Kidney (tissue), 14 donors: Measurements from ENCODE around the gene STK38L. TPM values are rescaled to one million over a fixed set of nuclear protein-coding genes. Genes with fewer than 3 reads are reported as not detected.
A peak's percentile ranks its signal among the peaks of the same experiment; 100 is the strongest.
"Not testable (repeated sequence)": the region's sequence is repeated elsewhere in the genome, so short reads cannot be mapped to it uniquely, and the experiment has no call there.

Experiments
- DNase-seq, 5 donors: peaks; one replicate each; pipeline ENCODE4 v3.0.0-alpha.2; 2013 to 2020
- FAIRE-seq: peaks from 2 replicates; lab custom pipeline; 2012; peaks lifted over from hg19 to GRCh38; lab: Jason Lieb, UNC
- H3K27ac ChIP-seq, 2 donors: one replicate each; pipeline ENCODE4 v1.7.0; 2013; ENCODE audit warnings: low read depth in 2 of 2, low read length in 2 of 2, inconsistent platforms in 1 of 2
- H3K27me3 ChIP-seq: one replicate; pipeline ENCODE4 v1.7.1; 2013; ENCODE audit warnings: low read length, inconsistent platforms; ENCODE audit not compliant: control insufficient read depth, insufficient read depth
- H3K36me3 ChIP-seq, 3 donors: one replicate each; pipeline versions ENCODE4 v1.7.0 to v1.7.1; 2013; ENCODE audit warnings: low read length in 3 of 3, control low read depth in 1 of 3, inconsistent platforms in 1 of 3; ENCODE audit not compliant: insufficient read depth in 3 of 3, control insufficient read depth in 2 of 3
- H3K4me1 ChIP-seq, 3 donors: one replicate each; pipeline versions ENCODE4 v1.7.0 to v1.7.1; 2013; ENCODE audit warnings: low read length in 3 of 3, inconsistent platforms in 1 of 3, low read depth in 1 of 3; ENCODE audit not compliant: control insufficient read depth in 2 of 3, insufficient read depth in 2 of 3
- H3K4me3 ChIP-seq, 3 donors: one replicate each; pipeline versions ENCODE4 v1.7.0 to v1.8.1; 2013; ENCODE audit warnings: low read length in 3 of 3, control low read depth in 1 of 3, inconsistent platforms in 1 of 3
- H3K9ac ChIP-seq, 3 donors: one replicate each; pipeline versions ENCODE4 v1.7.0 to v1.7.1; 2013; ENCODE audit warnings: low read length in 3 of 3, control low read depth in 1 of 3, inconsistent platforms in 1 of 3
- H3K9me3 ChIP-seq, 3 donors: one replicate each; pipeline versions ENCODE4 v1.7.0 to v1.7.1; 2013; ENCODE audit warnings: low read length in 3 of 3, control low read depth in 1 of 3, inconsistent platforms in 1 of 3; ENCODE audit not compliant: control insufficient read depth in 2 of 3, insufficient read depth in 1 of 3
- CTCF ChIP-seq: IDR thresholded peaks from 3 replicates; pipeline ENCODE4 v1.5.1; 2012; ENCODE audit warnings: mild to moderate bottlenecking, moderate library complexity, borderline replicate concordance; ENCODE audit not compliant: insufficient read depth; ENCODE audit errors: extremely low read depth
- intact Hi-C: fragments of 100-400 bp; cut with DNase I; formaldehyde crosslinking; loops from one replicate; pipeline ENCODE4 v1.11.1; 2022
- polyA plus RNA-seq: library from polyadenylated mRNA; stranded (reverse); fragments of 350-450 nt; fragmentation: Illumina TruSeq; extraction: RNeasy Lipid Tissue Mini Kit (QIAGEN cat#74804); gene quantifications from one replicate; pipeline ENCODE4 v1.2.3, GENCODE V29; 2014; ENCODE audit warnings: low read depth, low replicate concordance; ENCODE audit not compliant: insufficient read depth
- total RNA-seq: library from RNA; stranded (reverse); fragmentation: NEBNext Ultra II Directional; extraction: Animal tissue kit (Norgen Biotek cat#: 25700); gene quantifications from one replicate; pipeline ENCODE4 v1.2.1, GENCODE V29; 2021
- donor health status: control.
- donor health status: control.
- donor health status: control.
- donor health status: control.
- donor health status: control.
- donor health status: DM: yes; HTN: yes; CAD: no.
- donor health status: Normal renal cell carcinoma (clear cell type).

The STK38L gene
- total and polyA plus RNA-seq, 2 donors from 2014 or later, result 5.2 to 43.6 TPM

GRCh38 chr12:27226407-27226929 is 17.6 kb upstream of the STK38L start:
- no peak overlapping the region for H3K9ac ChIP-seq
- FAIRE-seq, result no peak
- H3K27me3 ChIP-seq, result no peaks in the 10 kb centered on the region
- no peaks in the 10 kb centered on the region for H3K36me3 ChIP-seq
- H3K4me3 ChIP-seq, result no peak overlapping the region
- no peak for TF ChIP-seq CTCF
- H3K27ac ChIP-seq, result no peak overlapping the region
- DNase-seq, result peak in 1 of 5 donors; percentile 37
- intact Hi-C loops, result no loop called here
- no peaks in the 10 kb centered on the region for H3K9me3 ChIP-seq
- no peaks in the 10 kb centered on the region for H3K4me1 ChIP-seq

- H3K27ac ChIP-seq, result no peak overlapping the region
- no peak for TF ChIP-seq CTCF
- no peak for FAIRE-seq
Measured at GRCh38 chr12:27229367-27229766, 14.7 kb upstream of the STK38L start.

GRCh38 chr12:27231374-27231773 is 12.7 kb upstream of the STK38L start:
- FAIRE-seq, intact Hi-C loops, H3K9ac ChIP-seq: not testable (repeated sequence)

More at GRCh38 chr12:27229367-27229766, 14.7 kb upstream of the STK38L start:
- intact Hi-C loops, result no loop called here
- Histone ChIP-seq H3K9me3 (no peaks in the 10 kb centered on the region), H3K27me3 (no peaks in the 10 kb centered on the region), H3K36me3 (no peaks in the 10 kb centered on the region), H3K4me3 (no peak overlapping the region), H3K4me1 (no peaks in the 10 kb centered on the region), H3K9ac (no peak overlapping the region)
- no peak for DNase-seq

GRCh38 chr12:27233814-27234213 is 10.3 kb upstream of the STK38L start:
- Histone ChIP-seq H3K4me3 (no peak overlapping the region), H3K27me3 (no peaks in the 10 kb centered on the region), H3K27ac (no peak overlapping the region), H3K36me3 (no peaks in the 10 kb centered on the region), H3K4me1 (no peaks in the 10 kb centered on the region), H3K9me3 (no peaks in the 10 kb centered on the region), H3K9ac (no peak overlapping the region)
- no peak for TF ChIP-seq CTCF
- FAIRE-seq (no peak), DNase-seq (no peak)
- intact Hi-C loops, result no loop called here

More at GRCh38 chr12:27231374-27231773, 12.7 kb upstream of the STK38L start:
- not testable (repeated sequence) for H3K27me3 ChIP-seq, H3K4me3 ChIP-seq, H3K36me3 ChIP-seq, H3K4me1 ChIP-seq, DNase-seq, H3K9me3 ChIP-seq, H3K27ac ChIP-seq
